Osteocyte (in vitro differentiated cells): ENCODE results near the gene IL17A. TPM values are rescaled to one million over a fixed set of nuclear protein-coding genes. Genes with fewer than 3 reads are reported as not detected.

ENCODE experiments used
- DNase-seq: peaks from one replicate; pipeline ENCODE4 v3.0.0; 2021; ENCODE audit warnings: mixed read lengths; ENCODE audit not compliant: unreplicated experiment; ENCODE audit errors: extremely low spot score
- H3K27ac Mint-ChIP-seq: one replicate; pipeline ENCODE4 v1.8.0; 2021; ENCODE audit warnings: mild to moderate bottlenecking, mixed read lengths; ENCODE audit not compliant: unreplicated experiment
- H3K27me3 Mint-ChIP-seq: one replicate; pipeline ENCODE4 v1.8.0; 2021; ENCODE audit warnings: mixed read lengths; ENCODE audit not compliant: unreplicated experiment
- H3K36me3 Mint-ChIP-seq: one replicate; pipeline ENCODE4 v1.8.0; 2021; ENCODE audit warnings: mixed read lengths; ENCODE audit not compliant: unreplicated experiment
- H3K4me1 Mint-ChIP-seq: one replicate; pipeline ENCODE4 v1.8.0; 2021; ENCODE audit warnings: mixed read lengths; ENCODE audit not compliant: unreplicated experiment
- H3K4me3 Mint-ChIP-seq: one replicate; pipeline ENCODE4 v1.8.0; 2021; ENCODE audit warnings: mild to moderate bottlenecking, moderate library complexity, mixed read lengths; ENCODE audit not compliant: unreplicated experiment
- H3K9me3 Mint-ChIP-seq: one replicate; pipeline ENCODE4 v1.8.0; 2021; ENCODE audit warnings: mixed read lengths; ENCODE audit not compliant: unreplicated experiment
- total RNA-seq: library from RNA; stranded (reverse); gene quantifications from 2 replicates; pipeline ENCODE4 v1.2.1, GENCODE V29; 2021
- TF ChIP-seq, protein P1 (sequence below): fragments of 200-600 bp; sonication (generic); IDR thresholded peaks from 2 replicates; pipeline ENCODE4 v1.5.0; 2021; ENCODE audit warnings: antibody characterized with exemption, mild to moderate bottlenecking, moderate library complexity

IL17A gene
- total RNA-seq, 1 donor from 2014 or later, result not detected

DNA sequence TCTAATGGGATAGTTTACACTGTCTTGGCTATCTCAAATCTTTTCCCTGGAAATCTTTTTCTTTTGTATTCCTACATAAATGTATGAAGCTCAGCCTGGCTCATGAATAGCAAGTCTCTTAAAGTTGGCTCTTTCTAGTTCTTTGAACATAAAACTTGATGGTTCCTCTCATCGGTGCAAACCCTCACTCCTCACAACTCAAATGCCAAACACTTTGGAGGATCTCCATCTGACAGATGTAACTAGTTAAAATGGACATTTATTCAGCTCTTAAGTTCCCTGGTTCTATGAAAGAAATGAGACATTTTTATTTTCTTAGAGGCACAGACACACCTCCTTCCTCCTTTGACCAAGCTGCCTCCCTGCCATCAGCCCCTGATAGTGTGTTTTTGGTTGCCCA is 43.6 kb upstream of the IL17A start:
- Mint-ChIP-seq H3K4me1 (no peaks in the 10 kb centered on the region), H3K9me3 (no peaks in the 10 kb centered on the region), H3K4me3 (no peak overlapping the region), H3K36me3 (no peaks in the 10 kb centered on the region), H3K27me3 (peaks cover 35% of the 10 kb centered on the region), H3K27ac (no peak overlapping the region)
- TF ChIP-seq, protein P1, sequence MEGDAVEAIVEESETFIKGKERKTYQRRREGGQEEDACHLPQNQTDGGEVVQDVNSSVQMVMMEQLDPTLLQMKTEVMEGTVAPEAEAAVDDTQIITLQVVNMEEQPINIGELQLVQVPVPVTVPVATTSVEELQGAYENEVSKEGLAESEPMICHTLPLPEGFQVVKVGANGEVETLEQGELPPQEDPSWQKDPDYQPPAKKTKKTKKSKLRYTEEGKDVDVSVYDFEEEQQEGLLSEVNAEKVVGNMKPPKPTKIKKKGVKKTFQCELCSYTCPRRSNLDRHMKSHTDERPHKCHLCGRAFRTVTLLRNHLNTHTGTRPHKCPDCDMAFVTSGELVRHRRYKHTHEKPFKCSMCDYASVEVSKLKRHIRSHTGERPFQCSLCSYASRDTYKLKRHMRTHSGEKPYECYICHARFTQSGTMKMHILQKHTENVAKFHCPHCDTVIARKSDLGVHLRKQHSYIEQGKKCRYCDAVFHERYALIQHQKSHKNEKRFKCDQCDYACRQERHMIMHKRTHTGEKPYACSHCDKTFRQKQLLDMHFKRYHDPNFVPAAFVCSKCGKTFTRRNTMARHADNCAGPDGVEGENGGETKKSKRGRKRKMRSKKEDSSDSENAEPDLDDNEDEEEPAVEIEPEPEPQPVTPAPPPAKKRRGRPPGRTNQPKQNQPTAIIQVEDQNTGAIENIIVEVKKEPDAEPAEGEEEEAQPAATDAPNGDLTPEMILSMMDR, result no peak
- no peak for DNase-seq

DNA sequence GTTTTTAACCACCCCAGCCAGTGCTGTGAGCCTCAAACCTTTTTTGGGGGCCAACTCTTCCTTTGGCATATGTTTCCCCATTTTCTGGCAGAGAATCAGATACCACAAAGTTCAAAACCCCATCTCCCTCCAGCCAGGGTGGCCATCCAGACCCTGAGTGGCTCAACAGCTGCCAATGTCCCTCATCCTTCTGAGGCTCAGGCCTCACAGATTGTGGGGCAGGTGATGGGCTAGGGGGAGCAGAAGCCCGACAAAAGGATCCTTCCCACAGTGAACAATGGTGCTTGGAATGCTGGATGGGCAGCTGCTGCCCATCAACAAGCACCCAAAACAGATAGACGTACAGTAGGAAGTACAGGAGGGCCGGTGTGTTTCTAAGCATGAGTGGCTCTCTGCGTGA is 42.6 kb upstream of the IL17A start:
- Mint-ChIP-seq H3K27ac (no peak overlapping the region), H3K36me3 (no peaks in the 10 kb centered on the region), H3K4me1 (no peaks in the 10 kb centered on the region), H3K9me3 (no peaks in the 10 kb centered on the region), H3K27me3 (peaks cover 27% of the 10 kb centered on the region), H3K4me3 (no peak overlapping the region)
- no peak for DNase-seq
- TF ChIP-seq, protein P1, result no peak

DNA sequence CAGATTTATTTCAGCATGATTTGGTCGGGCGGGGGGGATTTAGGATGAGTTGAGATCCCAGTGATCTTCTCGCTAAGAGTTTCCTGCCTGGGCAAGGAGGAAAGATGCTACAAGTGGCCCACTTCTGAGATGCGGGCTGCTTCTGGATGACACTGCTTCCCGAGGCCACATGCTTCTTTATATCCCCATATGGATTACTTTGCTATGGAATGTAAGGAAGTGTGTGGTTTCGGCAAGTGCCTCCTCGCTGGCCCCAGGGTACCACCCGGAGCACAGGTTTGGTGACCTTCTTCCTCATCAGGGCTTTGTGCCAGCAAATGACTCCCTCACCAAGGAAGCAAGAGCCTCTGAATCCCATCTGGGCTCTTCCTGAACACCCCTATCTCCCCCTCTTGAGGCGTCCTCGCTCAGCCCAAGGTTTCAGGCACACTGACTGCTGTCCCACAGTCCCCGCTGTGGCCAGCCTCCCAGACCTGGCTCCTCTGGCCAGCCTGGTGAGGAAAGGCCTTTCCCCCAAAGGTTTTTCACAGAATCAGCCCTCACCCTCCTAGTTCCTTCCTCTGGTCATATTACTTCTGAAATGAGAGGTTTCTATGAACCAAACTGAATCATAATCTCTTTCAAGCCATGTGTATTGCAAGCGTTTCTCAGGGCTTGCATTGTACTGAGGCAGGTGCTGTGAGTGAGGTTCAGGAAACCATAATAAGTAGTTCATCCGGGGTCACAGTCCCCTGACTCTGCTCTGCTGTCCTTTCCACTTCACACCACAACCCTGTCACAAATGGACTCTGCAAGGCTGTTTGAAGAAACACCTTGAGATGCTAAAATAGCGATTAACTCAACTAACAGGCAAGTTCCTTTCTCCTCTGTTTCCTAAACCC is 41.7 kb upstream of the IL17A start:
- H3K4me1 Mint-ChIP-seq, result no peaks in the 10 kb centered on the region
- H3K36me3 Mint-ChIP-seq, result no peaks in the 10 kb centered on the region
- H3K4me3 Mint-ChIP-seq, result no peak overlapping the region
- H3K27me3 Mint-ChIP-seq, result peaks cover 27% of the 10 kb centered on the region
- DNase-seq, result no peak
- TF ChIP-seq, protein P1, result no peak
- H3K9me3 Mint-ChIP-seq, result no peaks in the 10 kb centered on the region
- H3K27ac Mint-ChIP-seq, result no peak overlapping the region

DNA sequence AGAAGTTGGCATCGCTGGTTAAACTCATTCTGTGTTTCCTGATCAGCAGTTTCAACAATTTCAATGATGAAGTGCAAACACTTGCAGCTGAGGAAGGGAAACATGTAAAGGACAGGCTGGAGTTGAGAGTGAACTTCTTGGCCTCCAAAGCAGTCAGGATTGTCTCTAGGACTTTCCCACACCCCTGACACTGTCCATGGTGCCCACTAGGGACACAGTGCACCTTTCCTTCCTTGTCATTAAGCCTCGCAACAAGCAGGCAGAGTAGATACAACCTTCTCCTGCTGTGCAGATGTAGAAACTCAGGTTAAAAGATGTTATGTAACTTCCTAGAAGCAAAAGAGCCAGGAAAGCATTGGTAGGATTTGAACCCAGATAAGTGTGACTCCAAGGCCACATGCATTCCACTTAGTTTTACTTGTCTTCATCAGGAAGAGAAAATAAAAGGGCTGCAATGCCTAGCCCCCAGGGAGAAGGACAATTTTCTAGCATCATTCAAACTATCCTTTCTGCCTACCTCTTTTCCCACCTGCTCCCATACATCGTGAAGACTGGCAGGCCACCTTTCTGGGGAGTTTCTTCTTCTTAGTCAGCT is 39.2 kb upstream of the IL17A start:
- H3K27ac Mint-ChIP-seq, result no peak overlapping the region
- DNase-seq, result no peak
- H3K27me3 Mint-ChIP-seq, result peaks cover 18% of the 10 kb centered on the region
- H3K9me3 Mint-ChIP-seq, result no peaks in the 10 kb centered on the region
- H3K4me1 Mint-ChIP-seq, result no peaks in the 10 kb centered on the region
- TF ChIP-seq, protein P1, result no peak
- H3K36me3 Mint-ChIP-seq, result no peaks in the 10 kb centered on the region
- no peak overlapping the region for H3K4me3 Mint-ChIP-seq

DNA sequence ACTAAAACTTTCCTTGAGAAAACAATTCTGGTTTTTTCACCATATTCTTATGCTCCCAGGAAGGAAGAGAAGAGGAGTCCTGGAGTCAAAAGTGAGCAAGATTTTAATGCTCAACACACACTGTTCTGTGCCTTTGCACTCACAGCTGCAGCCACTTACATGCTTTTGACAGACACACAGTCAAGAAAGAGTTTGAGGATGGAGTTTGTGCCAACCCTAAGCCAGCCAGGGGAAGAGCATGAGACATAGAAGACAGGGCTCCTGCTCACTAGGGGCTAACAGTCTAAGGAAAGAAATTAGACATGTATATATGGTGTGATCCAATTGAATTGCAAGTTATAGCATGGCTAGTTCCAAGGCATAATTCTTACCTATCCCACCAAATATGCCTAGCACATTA is 37.1 kb upstream of the IL17A start:
- no peak for DNase-seq
- no peaks in the 10 kb centered on the region for H3K9me3 Mint-ChIP-seq
- H3K27me3 Mint-ChIP-seq, result peaks cover 12% of the 10 kb centered on the region
- no peak overlapping the region for H3K4me3 Mint-ChIP-seq
- no peaks in the 10 kb centered on the region for H3K36me3 Mint-ChIP-seq
- H3K27ac Mint-ChIP-seq, result no peak overlapping the region
- no peaks in the 10 kb centered on the region for H3K4me1 Mint-ChIP-seq
- TF ChIP-seq, protein P1, result no peak
